HCT116 (cell line): ENCODE results near the gene FUT9. TPM values are rescaled to one million over a fixed set of nuclear protein-coding genes. Genes with fewer than 3 reads are reported as not detected.
"Not testable (repeated sequence)": the region's sequence is repeated elsewhere in the genome, so short reads cannot be mapped to it uniquely, and the experiment has no call there.

Experiments used
- ATAC-seq: fragments of 200-7000 bp; cut with Tn5 transposase; 2 replicates; pipeline ENCODE4 v1.9.1; 2020; ENCODE audit warnings: mild to moderate bottlenecking, moderate library complexity
- BruUV-seq: library from RNA; stranded (reverse); fragments of 400-500 nt; replicated peaks from 2 replicates; lab custom pipeline; 2021; lab: Mats Ljungman, UMichigan
- CTCF ChIA-PET: fragments of 300-600 bp; sonication (Branson Sonifier 250); formaldehyde crosslinking; loops from one replicate; lab custom pipeline; 2021; ENCODE audit warnings: antibody characterized with exemption; lab: Charles Lee
- POLR2A ChIA-PET: fragments of 300-600, 350-600 bp; sonication (Branson Sonifier 250); formaldehyde crosslinking; loops from one replicate; lab custom pipeline; 2021; ENCODE audit warnings: antibody characterized with exemption; lab: Charles Lee
- RAD21 ChIA-PET, 2 experiments: fragments of 300-600 bp; sonication (Branson Sonifier 250); formaldehyde crosslinking; loops; one replicate each; lab custom pipeline; 2023; ENCODE audit warnings: low total read pairs in 2 of 2; ENCODE audit not compliant: uncharacterized antibody in 2 of 2, unreplicated experiment in 2 of 2, low non-redundant PET in 1 of 2; lab: Charles Lee
- DNase-seq: peaks from one replicate; pipeline ENCODE4 v3.0.0-alpha.2; 2010; ENCODE audit warnings: low read depth, low spot score
- H2AFZ ChIP-seq: fragments of 200-600 bp; shearing (Covaris generic), sonication (generic); 2 replicates; pipeline ENCODE4 v1.6.1; 2017; ENCODE audit warnings: low read depth, mixed run types, mixed read lengths, antibody characterized with exemption, low read length; ENCODE audit not compliant: poor library complexity, severe bottlenecking
- H3K27ac ChIP-seq: 2 replicates; pipeline ENCODE4 v1.5.1; 2012; ENCODE audit warnings: low read depth, low read length
- H3K27me3 ChIP-seq: fragments of 200-600 bp; sonication (generic); 2 replicates; pipeline ENCODE4 v1.6.1; 2016; ENCODE audit warnings: mixed run types, low read length, mixed read lengths; ENCODE audit not compliant: insufficient read depth
- H3K36me3 ChIP-seq, 2 experiments: fragments of 200-500 bp in 1 of 2; fragments of 200-600 bp in 1 of 2; sonication (Bioruptor generic) in 1 of 2; sonication (generic) in 1 of 2; 2 replicates each; pipeline versions ENCODE4 v1.5.1 to v1.6.1; 2014 to 2016; ENCODE audit warnings: low read length in 2 of 2, inconsistent platforms in 1 of 2, mixed read lengths in 1 of 2, mixed run types in 1 of 2; ENCODE audit not compliant: insufficient read depth in 2 of 2, control insufficient read depth in 1 of 2
- H3K4me1 ChIP-seq, 2 experiments: fragments of 200-600 bp in 1 of 2; sonication (generic) in 1 of 2; 2 replicates each; pipeline versions ENCODE4 v1.5.1 to v1.6.1; 2012 to 2017; ENCODE audit warnings: low read length in 2 of 2, inconsistent platforms in 1 of 2, mild to moderate bottlenecking in 1 of 2, mixed read lengths in 1 of 2, mixed run types in 1 of 2, moderate library complexity in 1 of 2; ENCODE audit not compliant: insufficient read depth in 2 of 2, control insufficient read depth in 1 of 2
- H3K4me2 ChIP-seq: fragments of 200-600 bp; sonication (generic); 2 replicates; pipeline ENCODE4 v1.6.1; 2017; ENCODE audit warnings: mixed run types, low read length, mixed read lengths
- H3K4me3 ChIP-seq, 2 experiments: fragments of 200-600 bp in 1 of 2; sonication (generic) in 1 of 2; replicated peaks in 1 of 2; 2 replicates each; pipeline ENCODE4 v1.5.1; 2011 to 2016; ENCODE audit warnings: low read length in 2 of 2, control low read depth in 1 of 2, low read depth in 1 of 2, mild to moderate bottlenecking in 1 of 2, mixed read lengths in 1 of 2, mixed run types in 1 of 2
- H3K79me2 ChIP-seq: fragments of 200-600 bp; sonication (generic); 2 replicates; pipeline ENCODE4 v1.6.1; 2017; ENCODE audit warnings: mild to moderate bottlenecking, mixed run types, low read length, moderate library complexity, mixed read lengths; ENCODE audit not compliant: insufficient read depth
- H3K9ac ChIP-seq: fragments of 200-600 bp; sonication (generic); 2 replicates; pipeline ENCODE4 v1.6.1; 2016; ENCODE audit warnings: low read length, mixed read lengths
- H3K9me2 ChIP-seq: fragments of 200-600 bp; sonication (generic), shearing (Covaris generic); 2 replicates; pipeline ENCODE4 v1.6.1; 2017; ENCODE audit warnings: mixed run types, mild to moderate bottlenecking, moderate library complexity; ENCODE audit not compliant: insufficient read depth
- H3K9me3 ChIP-seq, 2 experiments: fragments of 200-500 bp in 1 of 2; fragments of 200-600 bp in 1 of 2; sonication (Bioruptor generic) in 1 of 2; sonication (generic) in 1 of 2; 2 replicates each; pipeline ENCODE4 v1.6.1; 2014 to 2017; ENCODE audit warnings: low read length in 2 of 2, mixed read lengths in 2 of 2, inconsistent platforms in 1 of 2, low read depth in 1 of 2, mild to moderate bottlenecking in 1 of 2, mixed run types in 1 of 2, moderate library complexity in 1 of 2; ENCODE audit not compliant: control insufficient read depth in 1 of 2, insufficient read depth in 1 of 2
- H4K20me1 ChIP-seq: fragments of 200-600 bp; sonication (generic), shearing (Covaris generic); 2 replicates; pipeline ENCODE4 v1.6.1; 2017; ENCODE audit warnings: mixed run types, mild to moderate bottlenecking, moderate library complexity; ENCODE audit not compliant: insufficient read depth
- POLR2AphosphoS5 ChIP-seq: IDR thresholded peaks from 2 replicates; pipeline ENCODE4 v1.6.1; 2011; ENCODE audit warnings: mild to moderate bottlenecking, low read depth, low read length, moderate library complexity
- ZBTB33 ChIP-seq: IDR thresholded peaks from 2 replicates; pipeline ENCODE4 v1.6.1; 2011; ENCODE audit warnings: mild to moderate bottlenecking, low read length, moderate library complexity; ENCODE audit not compliant: insufficient replicate concordance; ENCODE audit errors: extremely low read depth
- intact Hi-C: fragments of 100-400 bp; cut with micrococcal nuclease; formaldehyde crosslinking; loops from 2 replicates; pipeline ENCODE4 v1.10.0; 2022
- total RNA-seq: library from RNA; stranded (reverse); gene quantifications from one replicate; pipeline ENCODE4 v1.2.1, GENCODE V29; 2021; ENCODE audit not compliant: unreplicated experiment

The FUT9 gene
- total RNA-seq, 1 experiment from 2014 or later = not detected

GRCh38 chr6:96257751-96258150 is 242.0 kb downstream of the FUT9 start (continued):
- no peak for TF ChIP-seq POLR2AphosphoS5
- TF ChIP-seq ZBTB33 = no peak

- ATAC-seq, H2AFZ ChIP-seq, POLR2A ChIA-PET, H3K4me2 ChIP-seq, H3K4me3 ChIP-seq, intact Hi-C loops, DNase-seq, H3K36me3 ChIP-seq, H3K27ac ChIP-seq, H3K27me3 ChIP-seq, H3K9me2 ChIP-seq, BruUV-seq, H4K20me1 ChIP-seq, H3K79me2 ChIP-seq, H3K9me3 ChIP-seq, H3K4me1 ChIP-seq, H3K9ac ChIP-seq, CTCF ChIA-PET, RAD21 ChIA-PET: not testable (repeated sequence)
Observed at GRCh38 chr6:96260787-96261430, 245.1 kb downstream of the FUT9 start.
